Activated T-cell treated with anti-CD3 and anti-CD28 coated beads, Interleukin-2, amount 50 U/mL, for 24 hours (primary cell): ENCODE measurements around the gene PEX6.

Experiments
- DNase-seq: peaks from one replicate; pipeline ENCODE4 v3.0.0-alpha.2; 2020
- H3K27ac Mint-ChIP-seq: 2 replicates; pipeline ENCODE4 v1.8.0; 2020; ENCODE audit warnings: mild to moderate bottlenecking, mixed read lengths
- H3K27me3 Mint-ChIP-seq: 2 replicates; pipeline ENCODE4 v1.8.0; 2020; ENCODE audit warnings: mixed read lengths
- H3K36me3 Mint-ChIP-seq: 2 replicates; pipeline ENCODE4 v1.8.0; 2020; ENCODE audit warnings: low read depth, mixed read lengths
- H3K4me1 Mint-ChIP-seq: 2 replicates; pipeline ENCODE4 v1.8.0; 2020; ENCODE audit warnings: low read depth, mixed read lengths
- H3K4me3 Mint-ChIP-seq: 2 replicates; pipeline ENCODE4 v1.8.0; 2020; ENCODE audit warnings: mild to moderate bottlenecking, moderate library complexity, mixed read lengths
- H3K9me3 Mint-ChIP-seq: 2 replicates; pipeline ENCODE4 v1.8.0; 2020; ENCODE audit warnings: mixed read lengths

Gene PEX6, protein sequence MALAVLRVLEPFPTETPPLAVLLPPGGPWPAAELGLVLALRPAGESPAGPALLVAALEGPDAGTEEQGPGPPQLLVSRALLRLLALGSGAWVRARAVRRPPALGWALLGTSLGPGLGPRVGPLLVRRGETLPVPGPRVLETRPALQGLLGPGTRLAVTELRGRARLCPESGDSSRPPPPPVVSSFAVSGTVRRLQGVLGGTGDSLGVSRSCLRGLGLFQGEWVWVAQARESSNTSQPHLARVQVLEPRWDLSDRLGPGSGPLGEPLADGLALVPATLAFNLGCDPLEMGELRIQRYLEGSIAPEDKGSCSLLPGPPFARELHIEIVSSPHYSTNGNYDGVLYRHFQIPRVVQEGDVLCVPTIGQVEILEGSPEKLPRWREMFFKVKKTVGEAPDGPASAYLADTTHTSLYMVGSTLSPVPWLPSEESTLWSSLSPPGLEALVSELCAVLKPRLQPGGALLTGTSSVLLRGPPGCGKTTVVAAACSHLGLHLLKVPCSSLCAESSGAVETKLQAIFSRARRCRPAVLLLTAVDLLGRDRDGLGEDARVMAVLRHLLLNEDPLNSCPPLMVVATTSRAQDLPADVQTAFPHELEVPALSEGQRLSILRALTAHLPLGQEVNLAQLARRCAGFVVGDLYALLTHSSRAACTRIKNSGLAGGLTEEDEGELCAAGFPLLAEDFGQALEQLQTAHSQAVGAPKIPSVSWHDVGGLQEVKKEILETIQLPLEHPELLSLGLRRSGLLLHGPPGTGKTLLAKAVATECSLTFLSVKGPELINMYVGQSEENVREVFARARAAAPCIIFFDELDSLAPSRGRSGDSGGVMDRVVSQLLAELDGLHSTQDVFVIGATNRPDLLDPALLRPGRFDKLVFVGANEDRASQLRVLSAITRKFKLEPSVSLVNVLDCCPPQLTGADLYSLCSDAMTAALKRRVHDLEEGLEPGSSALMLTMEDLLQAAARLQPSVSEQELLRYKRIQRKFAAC

DNA sequence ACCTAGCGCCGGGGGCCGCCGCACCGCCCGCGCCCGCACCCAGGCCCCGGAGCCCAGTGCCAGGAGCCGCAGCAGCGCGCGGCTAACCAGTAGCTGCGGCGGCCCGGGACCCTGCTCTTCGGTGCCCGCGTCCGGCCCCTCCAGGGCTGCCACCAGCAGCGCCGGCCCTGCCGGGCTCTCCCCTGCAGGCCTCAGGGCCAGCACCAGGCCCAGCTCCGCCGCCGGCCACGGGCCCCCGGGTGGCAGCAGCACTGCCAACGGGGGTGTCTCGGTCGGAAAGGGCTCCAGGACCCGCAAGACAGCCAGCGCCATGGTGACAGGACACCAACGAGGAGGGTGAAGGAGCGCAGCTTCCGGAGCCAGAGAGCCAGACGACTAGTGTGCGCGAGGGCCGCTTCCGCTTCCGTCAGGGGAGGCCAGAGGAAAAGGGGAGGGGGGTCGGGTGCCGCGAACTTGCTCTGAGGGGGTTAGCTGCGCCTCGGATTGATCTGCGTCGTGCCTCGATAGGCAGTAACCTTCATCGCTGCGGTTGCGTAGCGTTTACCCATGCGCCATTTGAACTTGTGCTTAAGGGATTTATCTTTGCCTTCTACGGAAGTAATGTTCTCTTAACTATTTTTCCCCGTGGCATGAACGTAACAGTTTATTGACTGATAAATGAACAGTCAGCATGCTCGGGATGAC is at the start of gene PEX6:
Gene PEX6 (minus strand): TSS at position 343 of the 684 bp plus-strand sequence. CDS start 31 bp downstream, at position 312.
- Mint-ChIP-seq H3K27ac (peak within 1 kb of the TSS; percentile 95), H3K4me3 (peak within 1 kb of the TSS; percentile 93), H3K36me3 (peaks cover 35% of the 10 kb centered on the region), H3K4me1 (peaks cover 51% of the 10 kb centered on the region), H3K27me3 (no peaks in the 10 kb centered on the region), H3K9me3 (no peaks in the 10 kb centered on the region)
- peak; percentile 94 for DNase-seq

DNA sequence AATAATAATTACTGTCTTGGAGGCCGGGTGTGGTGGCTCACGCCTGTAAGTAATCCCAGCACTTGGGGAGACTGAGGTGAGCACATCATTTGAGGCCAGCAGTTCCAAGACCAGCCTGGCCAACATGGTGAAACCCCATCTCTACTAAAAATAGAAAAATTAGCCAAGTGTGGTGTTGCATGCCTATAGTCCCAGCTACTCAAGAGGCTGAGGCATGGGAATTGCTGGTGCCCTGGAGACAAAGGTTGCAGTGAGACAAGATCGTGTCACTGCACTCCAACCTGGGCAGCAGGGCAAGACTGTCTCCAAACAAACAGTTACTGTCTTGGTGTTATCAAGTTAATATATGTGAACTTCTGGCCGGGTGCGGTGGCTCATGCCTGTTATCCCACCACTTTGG is 47.4 kb upstream of the PEX6 start:
- peaks cover 81% of the 10 kb centered on the region for H3K36me3 Mint-ChIP-seq
- no peaks in the 10 kb centered on the region for H3K27me3 Mint-ChIP-seq
- H3K9me3 Mint-ChIP-seq: no peaks in the 10 kb centered on the region
- no peak overlapping the region for H3K4me3 Mint-ChIP-seq
- peak overlapping the region; percentile 55 for H3K27ac Mint-ChIP-seq
- peaks cover 26% of the 10 kb centered on the region for H3K4me1 Mint-ChIP-seq
- no peak for DNase-seq

DNA sequence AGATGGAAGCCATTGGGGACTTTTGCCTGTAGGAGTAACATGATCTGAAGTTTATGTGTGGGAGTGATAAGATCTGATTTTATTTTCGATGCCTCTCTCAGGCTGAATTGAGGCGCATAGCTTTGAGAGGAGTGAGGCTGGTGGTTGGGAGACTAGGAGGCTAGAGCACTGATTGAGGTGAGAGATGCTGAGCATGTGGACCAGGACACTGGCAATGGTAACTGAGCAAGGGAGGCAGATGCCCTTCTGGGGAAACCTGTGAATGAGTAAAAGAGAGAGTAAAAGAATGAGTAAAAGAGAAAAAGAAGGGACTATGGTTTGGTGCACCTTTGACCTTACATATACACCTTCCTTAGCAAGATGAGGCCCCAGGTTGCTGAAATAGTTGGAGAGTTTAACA is 45.5 kb upstream of the PEX6 start:
- H3K27me3 Mint-ChIP-seq: no peaks in the 10 kb centered on the region
- peak overlapping the region; percentile 24 for H3K4me3 Mint-ChIP-seq
- H3K9me3 Mint-ChIP-seq: no peaks in the 10 kb centered on the region
- H3K27ac Mint-ChIP-seq: peak overlapping the region; percentile 84
- no peak for DNase-seq
- H3K36me3 Mint-ChIP-seq: peaks cover 85% of the 10 kb centered on the region
- H3K4me1 Mint-ChIP-seq: peaks cover 38% of the 10 kb centered on the region

DNA sequence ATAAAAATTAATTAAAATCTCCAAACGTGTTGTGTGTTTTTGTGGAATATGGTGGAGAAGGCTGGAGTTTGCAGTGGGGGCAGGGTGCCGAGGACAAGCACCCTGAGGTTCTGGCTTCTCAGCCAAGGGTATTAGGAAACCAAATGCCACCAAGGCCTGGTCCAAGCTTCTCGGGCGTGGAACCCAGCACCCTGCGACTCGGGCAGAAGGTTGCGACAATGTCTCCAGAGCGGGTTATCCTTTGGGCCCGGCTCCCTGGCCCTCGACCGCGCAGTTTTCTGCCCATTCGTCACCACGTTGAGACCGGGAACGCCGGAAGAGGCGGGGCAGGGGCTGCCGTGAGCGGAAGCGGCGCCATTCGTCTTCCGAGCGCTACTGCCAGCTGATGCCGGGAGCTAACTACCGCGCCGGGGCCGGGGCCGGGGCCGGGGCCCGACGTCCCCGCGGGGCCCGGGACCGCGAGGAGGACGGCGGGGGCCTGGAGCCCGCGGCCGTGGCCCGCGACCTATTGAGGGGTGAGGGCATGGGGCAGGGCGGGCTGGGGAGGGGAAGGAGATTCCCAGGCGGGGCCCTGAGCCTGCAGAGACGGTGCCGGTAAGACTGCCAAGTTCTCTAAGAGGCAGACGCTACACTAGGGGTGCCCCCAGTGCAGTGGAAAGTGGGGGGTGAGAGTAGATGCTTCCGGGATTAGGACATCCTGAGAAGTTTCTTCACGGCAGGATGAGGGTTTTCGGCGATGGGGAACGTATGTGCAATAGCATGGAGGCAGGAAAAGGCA is 42.5 kb upstream of the PEX6 start, which contains the start of gene RRP36:
Gene RRP36 (plus strand): TSS at position 354 of the 778 bp plus-strand sequence. CDS start 32 bp downstream, at position 386.
- no peaks in the 10 kb centered on the region for H3K27me3 Mint-ChIP-seq
- DNase-seq: peak; percentile 86
- H3K36me3 Mint-ChIP-seq: peaks cover 83% of the 10 kb centered on the region
- H3K9me3 Mint-ChIP-seq: no peaks in the 10 kb centered on the region
- peak within 1 kb of the TSS; percentile 95 for H3K27ac Mint-ChIP-seq
- H3K4me3 Mint-ChIP-seq: peak within 1 kb of the TSS; percentile 97
- peaks cover 51% of the 10 kb centered on the region for H3K4me1 Mint-ChIP-seq

DNA sequence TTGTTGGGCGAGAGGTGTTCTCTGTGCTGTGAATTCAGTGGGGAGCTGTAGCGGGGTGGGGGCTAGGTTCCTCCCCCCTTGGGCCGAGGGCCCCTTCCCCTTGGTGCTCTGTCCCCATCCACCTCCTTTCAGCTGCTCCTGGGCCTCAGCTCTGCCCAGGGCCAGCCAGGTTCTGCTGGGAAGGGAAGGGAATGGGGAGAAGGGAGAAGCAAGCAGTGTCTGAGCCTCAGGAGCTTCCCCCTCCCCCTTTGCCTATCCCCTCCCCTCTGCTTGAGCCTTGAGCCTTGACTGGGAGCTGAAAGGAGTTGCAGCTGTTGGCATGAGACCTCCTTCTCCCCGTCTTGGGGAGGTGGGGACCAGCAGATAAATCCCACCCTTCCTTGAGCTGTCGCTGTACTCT is 41.9 kb upstream of the PEX6 start:
- H3K4me1 Mint-ChIP-seq: peaks cover 55% of the 10 kb centered on the region
- peak overlapping the region; percentile 93 for H3K27ac Mint-ChIP-seq
- no peaks in the 10 kb centered on the region for H3K27me3 Mint-ChIP-seq
- H3K36me3 Mint-ChIP-seq: peaks cover 79% of the 10 kb centered on the region
- H3K9me3 Mint-ChIP-seq: no peaks in the 10 kb centered on the region
- no peak for DNase-seq
- H3K4me3 Mint-ChIP-seq: peak overlapping the region; percentile 97

DNA sequence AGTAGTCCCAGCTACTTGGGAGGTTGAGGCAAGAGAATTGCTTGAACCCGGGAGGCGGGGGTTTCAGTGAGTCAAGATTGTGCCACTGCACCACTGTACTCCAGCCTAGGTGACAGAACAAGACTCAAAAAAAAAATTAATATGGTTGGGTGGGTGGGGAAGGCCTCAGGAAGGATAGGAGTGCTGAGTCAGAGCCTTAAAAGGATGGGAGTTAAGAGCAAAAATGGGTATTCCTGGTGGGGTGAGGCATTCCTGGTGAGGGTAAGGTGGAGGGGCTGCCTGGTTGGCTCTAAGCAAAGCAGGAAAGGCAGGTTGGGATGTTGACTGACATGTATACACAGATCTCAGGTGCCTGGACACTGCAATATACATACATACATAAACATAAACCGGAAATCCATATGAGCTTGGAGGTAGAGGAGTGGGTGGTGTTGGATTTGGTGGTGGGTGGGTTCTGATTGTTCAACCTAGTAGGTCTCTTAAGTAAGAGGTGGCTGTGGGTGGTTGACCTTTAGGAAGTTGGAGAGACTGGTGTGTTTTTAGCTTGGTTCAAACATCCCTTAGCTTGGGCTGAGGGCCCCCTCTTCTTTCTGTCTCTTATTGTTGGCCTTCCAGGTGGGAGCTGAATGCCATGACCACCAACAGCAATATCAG is 41.2 kb upstream of the PEX6 start:
- no peaks in the 10 kb centered on the region for H3K27me3 Mint-ChIP-seq
- no peak for DNase-seq
- peaks cover 72% of the 10 kb centered on the region for H3K36me3 Mint-ChIP-seq
- H3K4me1 Mint-ChIP-seq: peaks cover 58% of the 10 kb centered on the region
- peak overlapping the region; percentile 93 for H3K27ac Mint-ChIP-seq
- peak overlapping the region; percentile 5 for H3K4me3 Mint-ChIP-seq
- H3K9me3 Mint-ChIP-seq: no peaks in the 10 kb centered on the region

DNA sequence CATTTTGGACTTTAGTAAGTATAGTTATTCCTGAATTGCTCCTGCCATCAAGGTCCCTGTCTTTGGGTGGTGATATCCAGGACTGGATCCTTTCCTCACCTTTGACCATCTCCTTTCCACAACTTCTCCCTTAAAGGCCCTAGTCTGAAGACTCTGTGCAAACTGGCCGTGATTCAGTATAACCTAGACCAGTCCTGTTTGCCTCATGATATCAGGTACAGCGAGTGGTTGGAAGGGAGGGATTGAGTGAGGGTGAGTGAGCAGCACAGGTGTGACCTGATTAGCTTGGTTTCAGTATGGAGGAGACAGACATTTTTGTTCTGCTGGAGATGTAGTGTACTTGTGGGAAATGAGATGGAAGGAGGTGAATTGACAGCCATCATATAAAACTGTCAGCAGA is 40.2 kb upstream of the PEX6 start:
- H3K27ac Mint-ChIP-seq: no peak overlapping the region
- peaks cover 57% of the 10 kb centered on the region for H3K4me1 Mint-ChIP-seq
- H3K9me3 Mint-ChIP-seq: no peaks in the 10 kb centered on the region
- no peaks in the 10 kb centered on the region for H3K27me3 Mint-ChIP-seq
- peaks cover 69% of the 10 kb centered on the region for H3K36me3 Mint-ChIP-seq
- DNase-seq: no peak
- H3K4me3 Mint-ChIP-seq: no peak overlapping the region

DNA sequence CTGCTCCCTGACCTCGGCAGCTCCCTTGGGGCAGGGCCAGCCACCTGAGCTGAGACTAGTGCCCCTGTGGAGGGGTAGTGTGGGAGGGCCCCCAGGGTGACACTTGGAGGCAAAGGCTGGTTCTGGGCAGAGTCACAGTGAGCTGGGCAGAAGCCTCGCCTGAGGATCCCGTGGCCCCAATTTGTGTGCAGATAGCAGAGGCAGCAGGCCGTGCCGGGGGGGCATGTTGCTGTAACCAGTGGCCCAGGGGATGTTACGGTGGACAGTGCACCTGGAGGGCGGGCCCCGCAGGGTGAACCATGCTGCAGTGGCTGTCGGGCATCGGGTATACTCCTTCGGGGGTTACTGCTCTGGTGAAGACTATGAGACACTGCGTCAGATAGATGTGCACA is 38.0 kb upstream of the PEX6 start:
- peaks cover 62% of the 10 kb centered on the region for H3K4me1 Mint-ChIP-seq
- no peaks in the 10 kb centered on the region for H3K9me3 Mint-ChIP-seq
- H3K27ac Mint-ChIP-seq: peak overlapping the region; percentile 78
- no peak overlapping the region for H3K4me3 Mint-ChIP-seq
- H3K27me3 Mint-ChIP-seq: no peaks in the 10 kb centered on the region
- H3K36me3 Mint-ChIP-seq: peaks cover 76% of the 10 kb centered on the region
- DNase-seq: no peak

DNA sequence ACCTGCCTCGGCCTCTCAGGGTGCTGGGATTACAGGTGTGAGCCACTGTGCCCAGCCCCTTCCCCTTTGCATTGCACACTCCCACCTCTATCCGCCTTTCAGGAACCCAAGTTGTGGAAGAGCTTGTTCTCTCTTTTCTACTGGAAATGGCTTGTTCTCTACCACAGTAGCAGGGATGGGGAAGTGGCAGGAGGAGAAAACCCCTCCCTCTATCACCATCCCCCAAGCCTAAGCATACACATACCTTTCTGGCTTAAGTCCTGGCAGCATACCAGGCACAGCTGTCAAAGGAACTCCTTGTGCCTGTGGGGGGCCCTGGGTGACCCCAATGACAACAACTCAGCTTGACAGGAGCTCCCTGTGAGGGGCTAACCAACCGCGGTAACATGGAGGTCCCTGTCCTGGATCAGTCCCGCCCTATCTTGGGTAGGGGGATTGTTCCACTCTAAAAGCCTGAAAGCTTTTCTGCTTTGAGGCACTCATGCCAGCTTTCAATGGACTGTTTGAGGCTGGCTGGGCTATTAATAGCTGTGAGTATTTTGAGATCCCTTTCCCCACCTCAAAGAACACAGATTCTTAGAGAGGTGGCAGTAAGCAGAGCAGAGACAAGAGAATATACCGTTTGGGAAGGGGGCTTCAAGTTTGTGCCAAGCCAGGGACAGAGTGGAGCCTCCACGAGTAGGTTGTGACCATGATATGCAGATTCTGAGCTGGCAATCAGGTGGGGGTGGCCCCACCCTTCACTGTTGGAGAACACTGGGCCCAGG is 37.4 kb upstream of the PEX6 start:
- no peaks in the 10 kb centered on the region for H3K27me3 Mint-ChIP-seq
- peak overlapping the region; percentile 78 for H3K27ac Mint-ChIP-seq
- no peak for DNase-seq
- H3K9me3 Mint-ChIP-seq: no peaks in the 10 kb centered on the region
- H3K4me3 Mint-ChIP-seq: peak overlapping the region; percentile 32
- H3K4me1 Mint-ChIP-seq: peaks cover 66% of the 10 kb centered on the region
- peaks cover 79% of the 10 kb centered on the region for H3K36me3 Mint-ChIP-seq

DNA sequence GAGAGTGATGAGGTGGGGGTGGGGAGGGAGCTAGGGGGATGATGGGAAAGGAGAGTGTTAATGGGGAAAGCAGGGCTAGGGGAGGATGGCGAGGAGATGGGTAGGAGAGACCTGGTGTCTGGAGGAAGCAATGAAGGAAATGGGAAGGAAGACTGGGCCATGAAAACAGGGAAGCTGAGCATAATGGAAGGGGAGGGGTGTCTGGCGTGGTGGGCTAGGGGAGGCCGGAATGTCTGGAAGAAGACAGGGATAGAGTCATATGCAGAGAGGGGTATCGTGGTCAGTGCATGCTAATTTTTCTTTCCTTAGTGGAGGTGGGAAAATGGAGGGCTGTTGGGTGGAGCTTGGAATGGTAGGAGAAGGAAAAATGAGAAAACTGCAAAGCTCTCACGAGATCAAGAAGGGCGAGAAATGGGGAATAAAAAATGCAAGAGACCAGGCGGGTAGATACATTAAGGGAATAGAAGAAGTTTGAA is 35.5 kb upstream of the PEX6 start:
- no peaks in the 10 kb centered on the region for H3K27me3 Mint-ChIP-seq
- peaks cover 81% of the 10 kb centered on the region for H3K36me3 Mint-ChIP-seq
- no peak for DNase-seq
- H3K27ac Mint-ChIP-seq: peak overlapping the region; percentile 97
- no peaks in the 10 kb centered on the region for H3K9me3 Mint-ChIP-seq
- peaks cover 59% of the 10 kb centered on the region for H3K4me1 Mint-ChIP-seq
- H3K4me3 Mint-ChIP-seq: peak overlapping the region; percentile 96

DNA sequence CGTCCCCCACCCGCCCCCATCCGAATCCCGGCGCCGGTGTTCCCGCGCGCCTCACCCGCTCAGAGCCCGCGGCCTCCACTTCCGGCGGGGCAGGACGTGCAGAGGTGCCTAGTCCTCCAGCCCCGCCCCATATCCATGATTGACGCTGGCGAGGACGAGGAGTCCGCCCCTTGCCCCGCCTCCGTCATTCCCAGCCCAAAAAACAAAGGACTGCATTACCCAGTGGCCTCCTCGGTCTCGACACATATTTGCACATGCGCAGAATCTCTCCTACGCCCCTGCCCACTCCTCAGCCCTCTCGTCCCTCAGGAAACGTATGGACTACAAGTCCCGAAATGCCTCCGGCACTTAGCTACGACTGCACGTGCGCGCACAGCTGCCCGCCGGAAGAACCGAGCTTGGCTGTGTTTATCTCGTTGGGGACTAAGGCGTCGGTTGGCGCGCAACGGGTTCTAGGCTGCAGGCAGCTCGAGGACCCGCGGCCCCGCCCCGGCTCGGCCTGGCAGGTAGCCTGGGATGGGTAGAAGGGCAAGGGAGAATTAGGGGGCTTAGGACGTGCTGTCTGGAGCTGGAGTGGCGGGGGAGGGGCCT is 35.0 kb upstream of the PEX6 start, which contains the start of the genes KLHDC3 and MEA1:
Gene KLHDC3 (plus strand): TSS at position 407 of the 591 bp plus-strand sequence. CDS start 2,944 bp downstream, outside the sequence.
Gene MEA1 (minus strand): TSS at position 104 of the 591 bp plus-strand sequence. CDS start 133 bp downstream, outside the sequence.
- no peaks in the 10 kb centered on the region for H3K27me3 Mint-ChIP-seq
- H3K9me3 Mint-ChIP-seq: no peaks in the 10 kb centered on the region
- peak within 1 kb of the TSS; percentile 97 for H3K27ac Mint-ChIP-seq
- H3K4me3 Mint-ChIP-seq: peak within 1 kb of the TSS; percentile 96
- H3K4me1 Mint-ChIP-seq: peaks cover 59% of the 10 kb centered on the region
- peaks cover 81% of the 10 kb centered on the region for H3K36me3 Mint-ChIP-seq
- DNase-seq: peak; percentile 99
